AG09319 (cell line): ENCODE data around the gene IL3.

Experiments
- DNase-seq: peaks from one replicate; pipeline ENCODE4 v3.0.0-alpha.2; 2010; ENCODE audit warnings: low read depth; ENCODE audit errors: extremely low read depth
- TF ChIP-seq, protein P1 (sequence below): IDR thresholded peaks from 2 replicates; pipeline ENCODE4 v1.5.1; 2011; ENCODE audit warnings: low read depth, mild to moderate bottlenecking, inconsistent platforms, low read length, moderate library complexity

Gene IL3

DNA sequence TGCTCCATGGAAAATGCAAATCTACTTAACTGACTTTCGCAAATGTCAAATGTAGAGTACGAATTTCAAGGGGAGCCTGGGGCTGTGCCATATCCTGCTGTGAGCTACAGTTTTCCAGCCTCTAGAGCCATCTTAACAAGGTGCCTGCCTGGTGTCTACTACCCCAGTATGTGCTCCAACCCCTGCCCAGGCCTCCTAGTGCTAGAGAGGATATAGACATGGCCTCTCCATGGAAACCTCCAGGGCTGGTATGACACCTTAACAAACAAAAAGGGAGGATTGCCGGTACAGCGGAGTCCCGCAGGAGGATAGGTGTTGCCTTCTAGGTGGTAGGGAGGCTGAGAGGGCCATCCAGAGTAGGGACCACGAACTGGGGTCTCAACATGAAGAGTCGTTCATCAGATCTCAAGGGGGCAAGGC is 13.6 kb upstream of the IL3 start:
- DNase-seq = no peak
- TF ChIP-seq, protein P1, sequence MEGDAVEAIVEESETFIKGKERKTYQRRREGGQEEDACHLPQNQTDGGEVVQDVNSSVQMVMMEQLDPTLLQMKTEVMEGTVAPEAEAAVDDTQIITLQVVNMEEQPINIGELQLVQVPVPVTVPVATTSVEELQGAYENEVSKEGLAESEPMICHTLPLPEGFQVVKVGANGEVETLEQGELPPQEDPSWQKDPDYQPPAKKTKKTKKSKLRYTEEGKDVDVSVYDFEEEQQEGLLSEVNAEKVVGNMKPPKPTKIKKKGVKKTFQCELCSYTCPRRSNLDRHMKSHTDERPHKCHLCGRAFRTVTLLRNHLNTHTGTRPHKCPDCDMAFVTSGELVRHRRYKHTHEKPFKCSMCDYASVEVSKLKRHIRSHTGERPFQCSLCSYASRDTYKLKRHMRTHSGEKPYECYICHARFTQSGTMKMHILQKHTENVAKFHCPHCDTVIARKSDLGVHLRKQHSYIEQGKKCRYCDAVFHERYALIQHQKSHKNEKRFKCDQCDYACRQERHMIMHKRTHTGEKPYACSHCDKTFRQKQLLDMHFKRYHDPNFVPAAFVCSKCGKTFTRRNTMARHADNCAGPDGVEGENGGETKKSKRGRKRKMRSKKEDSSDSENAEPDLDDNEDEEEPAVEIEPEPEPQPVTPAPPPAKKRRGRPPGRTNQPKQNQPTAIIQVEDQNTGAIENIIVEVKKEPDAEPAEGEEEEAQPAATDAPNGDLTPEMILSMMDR = no peak

DNA sequence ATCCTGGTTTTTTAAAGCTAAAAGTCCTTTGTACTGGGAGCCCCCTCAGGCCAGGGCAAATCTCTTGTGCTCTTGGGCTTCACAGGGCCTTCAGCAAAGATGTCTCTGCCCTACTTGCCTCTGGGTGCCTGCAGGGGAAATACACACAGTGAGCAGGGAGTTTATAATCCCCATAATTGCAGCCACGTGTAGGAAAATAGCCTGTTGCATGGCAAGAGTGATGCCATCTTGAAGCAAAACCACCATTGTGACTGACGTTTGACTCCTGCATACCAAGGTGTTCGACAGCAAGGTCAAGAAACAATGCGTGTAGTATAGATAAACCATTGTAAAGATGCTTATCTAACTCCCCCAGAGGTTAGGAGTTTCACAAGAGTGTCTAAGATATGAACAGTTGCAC is 11.4 kb upstream of the IL3 start:
- TF ChIP-seq, protein P1 = no peak
- DNase-seq = no peak

DNA sequence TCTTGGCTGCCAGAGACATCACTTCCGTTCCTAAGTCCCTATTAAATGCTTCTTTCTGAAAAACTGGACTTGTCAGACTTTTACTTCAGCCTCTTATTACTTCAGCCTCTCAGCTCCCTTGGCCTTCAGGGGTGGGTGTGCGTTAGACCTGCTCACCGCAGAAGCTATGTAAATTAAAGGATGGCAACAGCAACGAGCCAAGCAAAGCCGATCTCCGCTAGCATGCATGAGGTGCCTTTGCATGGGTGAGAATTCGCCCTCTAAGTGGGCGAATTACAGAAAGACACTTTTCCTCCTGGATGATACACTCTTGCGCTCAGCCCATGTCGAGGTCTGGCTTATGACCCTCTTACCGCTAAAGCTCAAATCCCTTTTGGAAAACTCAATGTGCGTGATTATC is 10.9 kb upstream of the IL3 start:
- TF ChIP-seq, protein P1 = no peak
- no peak for DNase-seq

DNA sequence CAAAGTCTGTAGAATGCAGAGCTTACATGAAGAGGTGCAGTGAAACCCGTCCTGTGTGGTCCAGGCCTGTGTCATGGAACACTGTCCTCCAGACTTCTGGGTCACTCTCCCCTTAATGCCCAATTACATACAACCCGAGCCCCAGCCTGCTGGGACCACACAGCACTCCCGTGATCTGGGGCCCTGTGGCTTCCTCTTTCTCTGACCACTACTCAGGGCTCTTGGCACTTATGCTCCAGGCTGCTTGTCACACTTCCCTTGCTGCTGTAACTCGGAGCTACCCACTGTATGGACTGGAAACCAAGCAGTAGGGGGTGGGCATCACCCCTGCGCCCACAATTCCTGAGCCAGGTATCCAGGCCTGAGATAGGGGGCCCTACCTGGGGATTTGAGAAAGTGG is 10.3 kb upstream of the IL3 start:
- TF ChIP-seq, protein P1 = no peak
- no peak for DNase-seq

DNA sequence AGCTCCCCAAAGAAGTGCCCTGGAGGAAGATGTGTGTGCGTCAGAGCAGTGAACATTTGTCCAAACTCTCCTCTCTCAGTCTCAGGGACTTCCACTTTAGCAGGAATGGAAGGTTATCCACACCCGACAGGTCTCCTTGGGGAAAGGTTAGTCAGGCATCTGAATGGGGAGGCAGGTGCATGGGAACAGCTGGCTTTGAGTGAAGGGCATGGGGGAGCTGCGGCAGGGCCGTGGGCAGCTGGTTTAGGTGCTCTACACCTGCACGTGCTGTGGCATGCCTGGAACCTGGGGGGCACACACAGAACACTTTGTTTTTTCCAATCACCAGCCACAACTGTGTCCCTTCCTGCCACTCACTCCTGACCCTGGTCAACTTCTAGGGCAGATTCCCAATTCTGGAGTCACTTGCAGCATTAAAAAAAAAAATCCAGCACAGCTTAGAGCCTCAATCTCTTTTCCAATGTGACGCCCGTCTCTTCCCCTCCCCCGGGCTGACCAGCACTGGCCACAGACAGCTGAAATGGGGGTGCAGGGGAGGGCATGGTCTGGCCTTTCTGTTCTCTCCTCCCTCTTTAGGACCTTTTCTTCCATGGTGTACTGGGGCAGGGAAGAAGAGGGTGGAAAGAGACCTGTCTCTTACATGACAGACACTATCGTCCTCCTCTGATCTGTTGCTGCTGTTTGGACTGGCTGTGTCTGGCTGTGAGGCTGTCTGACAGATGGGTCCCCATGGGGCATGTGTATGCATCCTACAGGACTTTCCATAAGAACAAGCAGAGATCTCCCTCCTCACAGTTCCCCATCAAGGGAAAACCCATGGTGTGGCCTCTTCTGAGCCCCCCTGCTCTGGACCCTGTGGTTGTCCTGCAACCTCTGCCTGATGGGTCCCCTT is 9.5 kb upstream of the IL3 start:
- TF ChIP-seq, protein P1 = no peak
- DNase-seq = no peak

DNA sequence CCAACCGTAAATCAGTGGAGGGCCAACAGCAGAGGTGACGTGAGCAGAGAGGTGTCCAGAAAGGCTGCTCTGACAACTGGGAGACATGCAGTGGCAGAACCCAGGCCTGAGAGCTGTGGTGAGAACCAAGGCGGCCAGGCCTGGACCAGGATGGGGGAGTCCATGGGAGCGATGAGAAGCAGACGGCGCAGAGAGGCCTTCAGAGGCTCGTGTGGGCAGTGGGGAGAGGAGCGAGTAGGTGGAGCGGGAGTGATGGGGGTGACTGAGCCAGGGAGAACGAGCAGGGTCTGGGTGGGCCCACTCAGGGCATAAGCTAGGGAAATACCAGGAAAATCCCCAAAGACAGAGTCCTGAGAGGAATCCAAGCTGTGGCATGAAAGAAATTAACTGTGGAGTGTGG is 7.9 kb upstream of the IL3 start:
- TF ChIP-seq, protein P1 = no peak
- no peak for DNase-seq

DNA sequence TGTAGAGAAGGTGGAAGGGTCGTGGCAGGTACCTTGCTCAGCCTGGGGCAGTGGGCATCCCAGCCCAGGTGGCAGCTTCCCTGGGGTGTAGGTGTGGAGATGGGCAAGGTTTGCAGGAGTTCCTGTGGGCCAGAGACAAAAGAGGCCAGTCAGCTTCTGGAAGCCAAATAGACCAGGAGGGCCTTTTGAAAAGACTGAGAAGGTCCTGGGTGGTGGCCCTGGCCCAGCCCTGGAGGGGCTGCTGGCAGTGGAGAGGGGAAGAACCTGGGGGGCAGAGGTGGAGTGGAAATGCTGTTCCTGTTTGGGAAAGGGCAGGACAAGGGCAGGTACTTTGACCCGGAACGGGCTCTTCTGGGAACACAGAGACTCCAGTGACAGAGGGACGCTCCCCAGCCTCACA is 7.0 kb upstream of the IL3 start:
- no peak for DNase-seq
- TF ChIP-seq, protein P1 = no peak
